ENCODE measurements around the gene FRAS1. TPM values are rescaled to one million over a fixed set of nuclear protein-coding genes. Genes with fewer than 3 reads are reported as not detected.

The FRAS1 gene
- total RNA-seq, 1 experiment from 2014 or later: 82.0 TPM

- no peak for TF ChIP-seq STAT6 (CRISPR knock-in tag; conservative IDR thresholded peaks at IDR 0.05; ENCODE audit: low read depth)
These were observed 16.7 kb upstream of the FRAS1 start (continued) for GRCh38 chr4:78040431-78040830.

GRCh38 chr4:78047366-78047765 is 9.8 kb upstream of the FRAS1 start:
- H3K27me3 Mint-ChIP-seq (ENCODE audit: low read depth): no peaks in the 10 kb centered on the region
- CTCF ChIA-PET: interaction anchor here (1.7 kb wide), 1 partner anchor 53 kb away, joined by 6 read pairs; no protein-coding TSS in a partner anchor

More at GRCh38 chr4:78047366-78047765, 9.8 kb upstream of the FRAS1 start:
- ATAC-seq (no peak), DNase-seq (ENCODE audit: low spot score) (no peak)
- no peak overlapping the region for H3K4me3 Mint-ChIP-seq
- peaks cover 15% of the 10 kb centered on the region for H3K4me1 Mint-ChIP-seq
- no peak for TF ChIP-seq AFF4 (CRISPR knock-in tag; IDR thresholded peaks at IDR 0.05; ENCODE audit: borderline replicate concordance)
- no peak for TF ChIP-seq ESRRA (CRISPR knock-in tag; IDR thresholded peaks at IDR 0.05; ENCODE audit: borderline replicate concordance)
- TF ChIP-seq ZNF317 (CRISPR knock-in tag; IDR thresholded peaks at IDR 0.05; ENCODE audit: borderline replicate concordance, low read depth): no peak
- TF ChIP-seq CREM (CRISPR knock-in tag; IDR thresholded peaks at IDR 0.05): no peak
- no peak for TF ChIP-seq RELA (CRISPR knock-in tag; IDR thresholded peaks at IDR 0.05; ENCODE audit: borderline replicate concordance)
- TF ChIP-seq FOXP1 (CRISPR knock-in tag; IDR thresholded peaks at IDR 0.05; ENCODE audit: borderline replicate concordance): no peak
- no peak for TF ChIP-seq NR2C2 (CRISPR knock-in tag; IDR thresholded peaks at IDR 0.05)
- no peak for TF ChIP-seq ZNF121 (CRISPR knock-in tag; IDR thresholded peaks at IDR 0.05)
- no peak for TF ChIP-seq JAZF1 (CRISPR knock-in tag; IDR thresholded peaks at IDR 0.05)
- TF ChIP-seq CTCF (IDR thresholded peaks at IDR 0.05): no peak
- TF ChIP-seq TEAD4 (CRISPR knock-in tag; IDR thresholded peaks at IDR 0.05): no peak
- no peak for TF ChIP-seq PREB (CRISPR knock-in tag; IDR thresholded peaks at IDR 0.05; ENCODE audit: borderline replicate concordance)
- TF ChIP-seq ZNF263 (CRISPR knock-in tag; IDR thresholded peaks at IDR 0.05; ENCODE audit: low read depth): no peak
- TF ChIP-seq TCF7 (CRISPR knock-in tag; IDR thresholded peaks at IDR 0.05; ENCODE audit: low read depth): no peak
- no peak for TF ChIP-seq RORB (CRISPR knock-in tag; IDR thresholded peaks at IDR 0.05)
- TF ChIP-seq FOXK1 (CRISPR knock-in tag; IDR thresholded peaks at IDR 0.05): no peak
- TF ChIP-seq PRDM15 (CRISPR knock-in tag; IDR thresholded peaks at IDR 0.05): no peak
- no peak for TF ChIP-seq AR (CRISPR knock-in tag; IDR thresholded peaks at IDR 0.05)
- TF ChIP-seq USF1 (CRISPR knock-in tag; IDR thresholded peaks at IDR 0.05): no peak
- POLR2A ChIA-PET: no interaction called here
- no peaks in the 10 kb centered on the region for H3K36me3 Mint-ChIP-seq
- no peak overlapping the region for H3K27ac Mint-ChIP-seq
- H3K9me3 Mint-ChIP-seq: peaks cover 11% of the 10 kb centered on the region

Measured in WTC11 (cell line).